RKO (cell line): Measurements from ENCODE around the gene BABAM2.

Experiments
- DNase-seq: peaks from one replicate; pipeline ENCODE4 v3.0.0-alpha.2; 2016; ENCODE audit warnings: low spot score

BABAM2 gene

DNA sequence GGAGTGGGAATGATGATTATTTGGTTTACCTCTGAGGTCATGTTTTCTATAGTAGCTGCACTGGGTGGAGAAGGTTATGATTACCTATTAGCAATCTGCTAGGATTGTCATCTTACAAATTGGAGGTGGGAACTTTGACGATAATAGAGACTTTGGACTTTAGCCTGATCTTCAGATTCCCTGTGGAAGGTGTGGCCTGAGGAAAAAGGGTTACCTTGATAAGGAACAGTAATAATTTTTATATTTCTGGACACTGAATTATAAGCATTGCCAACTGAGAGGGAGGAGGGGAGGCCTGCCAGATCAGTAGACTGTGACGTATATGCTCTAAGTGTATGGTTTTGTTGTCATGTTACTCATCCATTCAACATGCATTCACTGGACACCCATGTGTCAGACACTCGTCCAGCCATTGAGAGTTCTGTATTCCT lies 318.7 kb downstream of the BABAM2 start:
- no peak for DNase-seq

DNA sequence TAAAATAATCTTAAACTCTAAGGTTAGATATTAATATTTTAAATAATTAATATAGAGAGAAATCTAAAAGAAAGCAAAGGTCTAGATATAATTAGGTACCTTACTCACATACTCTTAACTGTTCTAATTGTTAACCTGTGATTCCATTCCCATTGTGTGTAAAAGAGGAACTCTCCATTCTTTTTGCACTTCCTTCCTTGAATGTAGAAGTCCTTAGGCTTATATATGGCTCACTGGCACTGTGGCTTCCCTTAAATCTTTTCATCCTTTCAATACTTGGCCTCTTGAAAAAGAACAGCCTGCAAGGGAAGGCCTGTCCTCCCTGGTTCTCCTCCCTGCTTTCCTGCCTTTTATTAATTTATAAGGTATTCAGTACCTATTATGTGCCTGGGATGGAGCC lies 319.3 kb downstream of the BABAM2 start:
- no peak for DNase-seq

DNA sequence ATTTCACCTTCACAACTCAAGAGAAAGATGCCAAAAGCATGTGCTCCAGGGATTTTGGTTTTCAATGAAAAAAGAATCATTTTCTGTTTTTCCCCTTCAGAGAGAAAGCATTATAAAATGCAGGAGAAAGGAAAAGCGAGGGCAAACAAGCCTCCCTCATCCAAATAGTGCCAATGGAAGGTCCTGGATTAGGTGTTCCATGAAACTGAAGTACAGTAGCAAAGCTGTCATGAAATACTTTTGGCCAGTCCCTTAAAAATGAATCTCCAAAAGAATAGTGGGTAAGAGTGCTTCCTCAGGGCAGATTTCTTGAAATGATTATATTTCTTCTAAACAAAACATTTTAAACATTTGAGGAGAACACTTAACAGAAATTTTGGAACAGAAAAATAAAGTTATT lies 320.0 kb downstream of the BABAM2 start:
- DNase-seq = no peak

DNA sequence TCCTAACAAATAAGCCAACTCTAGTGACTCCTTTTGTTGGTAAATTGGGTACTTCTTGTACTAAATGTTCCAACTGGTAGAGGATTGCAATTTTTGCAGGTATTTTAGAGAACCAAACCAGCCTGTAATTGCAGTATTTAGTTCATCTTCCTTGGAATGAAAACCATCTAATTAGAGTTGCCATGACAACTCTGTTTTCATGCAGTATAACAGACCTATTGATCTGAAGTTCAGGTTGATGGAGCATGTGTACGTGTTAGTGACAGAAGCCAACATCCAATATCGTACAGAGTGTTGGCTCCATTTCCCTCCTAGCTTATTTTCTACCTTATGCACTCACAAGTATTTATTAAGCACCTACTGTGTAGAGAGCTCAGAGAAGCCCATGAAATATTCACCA lies 325.8 kb downstream of the BABAM2 start:
- no peak for DNase-seq

DNA sequence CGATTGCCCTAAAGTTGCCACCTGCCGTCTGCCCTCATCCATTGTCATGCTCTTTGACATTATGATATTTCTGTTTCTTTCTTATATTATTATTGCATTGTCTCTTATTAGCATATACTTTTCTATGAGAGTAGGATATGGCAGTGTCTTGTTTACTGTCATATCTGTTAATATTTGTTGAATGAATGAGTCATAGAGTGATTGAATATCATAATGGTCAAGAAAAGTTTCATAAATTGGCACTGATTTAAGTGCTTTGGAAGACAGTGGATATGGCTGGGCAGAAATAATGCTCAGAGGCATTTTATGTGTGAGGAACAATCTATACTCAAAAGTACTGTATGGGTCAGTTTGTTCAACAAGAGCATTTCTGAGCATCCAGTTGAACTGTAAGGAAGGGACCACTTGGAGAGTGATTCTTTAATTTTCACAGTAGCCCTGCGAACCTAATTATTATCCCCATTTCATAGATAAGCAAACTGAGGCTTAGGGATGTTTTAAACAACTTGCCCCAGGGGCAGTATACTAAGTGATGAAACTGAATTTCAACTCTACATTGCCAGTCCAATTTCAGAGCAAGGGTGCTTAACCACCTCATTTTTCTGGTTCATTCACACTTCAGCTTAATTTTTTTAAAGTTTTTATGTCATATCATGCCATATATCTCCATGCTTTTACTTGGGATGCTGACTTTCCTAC lies 326.7 kb downstream of the BABAM2 start:
- no peak for DNase-seq

DNA sequence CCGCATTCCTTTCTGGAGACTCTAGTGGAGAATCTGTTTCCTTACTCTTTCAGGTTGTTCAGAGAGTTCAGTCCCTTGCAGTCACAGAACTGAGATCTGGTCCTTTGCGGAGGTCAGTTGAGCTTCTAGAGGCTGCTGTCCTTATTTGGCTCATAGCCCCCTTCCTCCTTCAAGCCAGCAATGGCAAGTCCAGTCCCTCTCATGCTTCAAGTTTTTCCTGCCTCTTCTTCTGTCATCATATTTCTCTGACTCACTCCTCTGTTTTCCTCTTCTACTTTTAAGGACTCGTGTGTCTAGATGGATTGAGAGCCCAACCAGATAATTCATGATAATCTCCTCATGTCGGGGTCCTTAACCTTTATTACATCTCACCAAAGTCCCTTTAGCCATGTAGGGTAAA lies 328.6 kb downstream of the BABAM2 start:
- DNase-seq = no peak

DNA sequence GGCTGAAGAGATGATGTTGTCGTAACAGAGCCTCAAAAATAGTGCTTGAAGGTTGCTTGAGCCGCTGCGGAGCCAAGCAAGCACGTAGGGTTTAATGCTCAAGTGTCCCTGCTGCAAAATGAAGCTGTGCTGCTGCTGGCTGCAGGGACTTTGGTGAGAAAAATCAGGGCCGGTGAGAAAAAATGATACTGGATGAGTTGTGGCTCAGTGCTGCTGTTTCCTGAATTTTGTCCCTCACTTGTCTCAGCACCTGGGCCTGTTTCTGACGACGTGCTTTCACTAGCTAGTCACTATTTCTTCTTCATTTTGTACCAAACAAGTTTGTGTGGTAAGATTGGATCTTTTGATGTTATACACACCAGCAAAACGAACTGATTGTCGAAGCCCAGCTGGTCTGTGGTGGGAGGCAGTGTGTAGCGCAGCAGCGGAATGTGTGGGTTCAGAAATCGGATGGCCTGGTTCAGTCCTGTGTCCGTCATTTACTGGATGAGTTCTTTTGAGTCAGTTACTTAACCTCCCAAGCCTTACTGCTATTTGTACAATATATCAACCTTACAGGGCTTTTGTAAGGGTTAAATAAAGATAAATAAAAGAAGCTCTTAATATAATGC lies 329.3 kb downstream of the BABAM2 start:
- no peak for DNase-seq

DNA sequence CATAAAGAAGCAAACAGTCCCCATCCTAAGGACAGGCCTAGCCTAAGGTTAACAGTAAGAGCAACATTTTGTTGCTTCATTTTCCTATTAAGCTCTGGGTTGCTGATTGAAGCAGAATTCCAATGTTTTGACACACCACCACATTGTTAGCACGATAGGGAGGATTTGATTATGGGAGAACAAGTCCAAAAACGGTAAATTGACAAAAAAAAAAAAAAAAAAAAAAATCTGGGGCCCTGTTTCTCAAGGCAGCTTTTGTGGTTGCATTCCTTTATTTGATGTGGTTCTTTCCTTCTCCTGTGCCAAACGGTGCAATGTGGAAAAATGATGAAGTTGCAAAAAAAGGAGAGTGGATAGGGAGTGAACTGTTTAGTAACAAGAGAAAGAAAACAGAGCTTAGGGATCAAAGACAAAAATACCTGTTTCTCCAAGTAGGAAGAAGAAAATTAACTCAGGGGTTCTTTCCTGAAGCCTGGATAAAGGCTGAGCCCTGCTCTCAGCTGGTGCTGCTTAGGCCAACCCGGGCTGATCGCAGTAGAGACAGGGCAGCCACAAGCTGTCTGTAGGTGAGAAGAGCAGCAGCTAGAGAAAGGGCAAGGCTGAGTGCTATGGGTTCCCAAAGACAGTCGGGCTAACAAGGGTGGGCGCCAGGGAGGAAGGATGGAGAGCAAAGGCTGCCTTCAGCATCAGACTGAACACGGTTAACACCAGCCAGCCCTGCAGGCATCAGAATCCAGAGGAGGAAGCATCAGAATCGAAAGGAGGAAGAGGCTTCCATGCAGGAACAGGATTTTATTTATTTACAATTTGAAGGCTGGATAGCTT lies 334.3 kb downstream of the BABAM2 start:
- DNase-seq = no peak

DNA sequence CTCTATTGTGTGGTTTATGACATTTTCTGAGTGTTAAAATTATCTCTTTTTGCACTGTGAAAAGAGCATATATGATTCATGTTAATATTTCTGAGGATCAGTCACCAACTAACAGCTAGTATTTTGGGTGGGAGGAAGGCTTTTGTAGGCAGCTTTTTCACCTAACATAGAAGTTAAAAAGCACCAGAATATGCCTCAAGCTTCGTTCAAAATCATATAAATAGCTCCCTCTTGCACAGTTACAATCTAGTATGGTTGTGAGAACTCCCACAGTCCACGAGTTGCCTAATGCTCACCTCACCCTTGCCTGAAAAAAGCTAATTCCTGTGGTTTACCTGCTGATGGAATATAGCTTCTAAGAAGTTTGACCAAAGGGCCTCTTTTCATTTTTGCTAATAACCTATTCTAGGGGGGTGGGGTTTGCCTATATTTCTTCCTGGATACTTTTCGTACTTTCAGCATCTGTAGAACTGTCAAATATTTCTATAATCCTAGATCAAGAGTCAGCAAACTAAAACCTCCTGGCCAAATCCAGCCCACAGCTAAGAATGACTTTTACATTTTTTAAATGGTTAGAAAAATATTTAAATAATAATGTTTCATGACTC lies 335.0 kb downstream of the BABAM2 start:
- DNase-seq = no peak

DNA sequence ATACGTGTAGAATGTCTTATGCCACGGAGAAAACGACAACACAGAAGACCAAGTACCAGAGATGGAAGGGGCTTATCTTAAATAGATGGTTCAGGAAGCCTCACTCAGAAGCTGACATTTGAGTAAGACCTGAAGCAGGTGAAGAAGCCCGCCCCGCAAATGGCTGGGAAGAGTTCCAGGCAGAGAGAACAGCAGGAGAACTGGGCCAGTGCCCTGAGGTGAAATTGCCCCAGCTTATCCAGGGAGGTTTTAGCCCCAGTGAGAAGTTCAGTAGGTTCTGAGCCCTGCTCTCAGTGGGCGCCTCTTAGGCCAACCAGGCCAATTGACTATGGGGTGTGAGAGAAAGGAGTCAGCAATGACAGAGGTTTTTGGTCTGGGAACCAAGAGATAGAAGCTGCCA lies 336.0 kb downstream of the BABAM2 start:
- DNase-seq = no peak

DNA sequence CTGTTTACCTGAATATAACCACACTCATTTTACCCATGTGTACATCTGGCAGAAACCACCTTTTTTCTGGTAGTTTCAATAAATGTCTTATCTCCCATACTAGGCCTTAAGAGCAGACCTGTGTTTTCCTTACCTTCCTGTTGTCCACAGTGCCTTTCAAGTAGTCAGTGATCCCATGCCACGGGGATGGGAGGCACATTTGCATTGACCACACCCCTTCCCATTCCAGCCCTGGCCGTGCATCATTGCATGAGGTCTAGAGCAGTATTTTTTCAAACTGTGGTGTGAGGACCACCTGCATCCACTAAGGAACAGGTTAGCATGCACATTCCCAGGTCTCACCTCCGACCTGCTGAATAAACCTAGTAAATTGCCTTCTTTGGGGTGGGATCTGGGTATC lies 337.0 kb downstream of the BABAM2 start:
- no peak for DNase-seq

DNA sequence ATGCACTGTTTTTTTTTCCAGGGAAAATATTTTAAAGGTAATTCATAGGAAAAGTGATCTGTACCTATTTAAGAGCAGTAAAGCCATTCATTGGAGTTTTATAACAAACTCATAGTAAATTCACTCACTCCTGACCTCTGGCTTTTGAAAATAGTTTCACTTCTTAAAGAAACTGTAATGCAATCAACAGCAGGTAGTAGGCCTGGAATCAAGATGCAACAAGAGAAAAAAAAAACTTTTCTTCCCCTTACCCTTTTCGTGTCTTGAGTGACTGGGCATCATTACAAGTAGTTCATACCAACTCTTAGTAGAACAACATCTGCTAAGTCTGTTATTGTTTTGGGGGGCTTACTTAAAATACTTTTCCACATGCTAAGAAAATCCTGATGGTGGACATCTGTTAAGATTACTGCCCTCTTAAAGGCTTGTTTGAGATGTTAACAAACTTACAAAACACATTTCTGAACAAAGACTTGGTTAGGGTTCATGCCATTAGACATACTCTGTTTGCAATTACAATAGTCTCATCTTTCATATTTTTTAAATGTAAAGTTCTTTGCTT lies 338.0 kb downstream of the BABAM2 start:
- no peak for DNase-seq

DNA sequence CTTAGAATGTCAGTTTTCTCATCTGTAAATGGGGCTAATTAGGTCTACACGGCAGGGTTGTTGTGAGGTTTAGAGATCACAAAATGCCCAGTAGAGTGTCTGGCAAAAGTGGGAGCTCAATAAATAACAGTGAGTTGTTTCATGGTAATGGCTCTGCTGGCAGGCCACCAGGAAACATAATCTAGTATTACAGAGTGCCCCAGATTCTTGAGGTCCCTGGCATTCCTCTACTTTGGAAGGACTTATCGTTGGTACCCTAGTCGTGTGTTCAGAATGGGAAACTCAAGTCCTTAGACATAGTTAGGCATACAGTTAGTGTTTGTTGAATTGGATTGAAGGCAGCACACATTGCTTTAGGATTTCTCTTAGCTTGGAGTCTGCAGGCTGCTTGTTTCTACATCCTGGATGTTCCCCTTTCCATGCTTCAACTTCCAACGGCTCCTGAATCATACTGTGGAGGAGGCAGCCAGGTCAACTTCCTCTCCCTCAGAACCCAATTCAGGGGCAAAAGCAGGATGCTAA lies 340.6 kb downstream of the BABAM2 start:
- no peak for DNase-seq

DNA sequence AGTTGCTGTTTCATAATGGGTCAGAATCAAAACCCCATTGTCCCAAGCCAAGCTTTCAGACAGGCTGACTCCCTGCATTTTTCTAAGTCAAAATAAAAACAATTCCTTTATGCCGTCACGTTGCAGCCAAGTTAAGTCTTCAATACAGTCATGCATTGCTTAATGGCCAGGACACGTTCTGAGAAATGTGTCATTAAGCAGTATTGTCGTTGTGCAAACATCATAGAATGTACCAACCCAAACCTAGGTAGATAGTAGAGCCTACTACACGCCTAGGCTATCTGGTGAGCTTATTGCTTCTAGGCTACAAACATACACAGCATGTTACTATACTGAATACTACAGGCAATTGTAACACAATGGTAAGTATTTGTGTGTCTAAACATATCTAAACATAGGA lies 341.8 kb downstream of the BABAM2 start:
- DNase-seq = no peak

DNA sequence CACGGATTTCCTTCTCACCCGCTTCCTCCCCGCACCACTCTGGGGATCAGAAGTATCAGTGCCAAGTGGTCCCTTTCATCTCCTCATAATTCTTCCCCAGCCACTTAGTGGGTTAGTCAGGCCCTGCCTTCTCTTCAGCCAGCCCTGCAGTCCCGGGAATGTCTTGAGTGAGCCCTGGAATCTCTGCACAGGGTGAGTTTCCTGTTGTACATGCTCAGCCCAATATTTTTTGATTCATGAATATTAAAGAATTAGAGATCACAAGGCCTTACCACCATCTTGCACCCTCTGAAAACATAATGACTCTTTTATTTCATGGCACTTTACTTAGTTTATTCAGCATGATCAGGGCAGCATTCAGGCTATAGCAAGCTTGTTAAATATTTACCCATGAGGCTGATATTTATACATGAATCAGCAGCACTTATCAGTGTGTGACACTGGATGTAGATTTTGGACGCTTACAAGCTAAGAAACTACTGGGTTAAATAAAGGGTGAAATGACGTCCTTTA lies 342.7 kb downstream of the BABAM2 start:
- no peak for DNase-seq

DNA sequence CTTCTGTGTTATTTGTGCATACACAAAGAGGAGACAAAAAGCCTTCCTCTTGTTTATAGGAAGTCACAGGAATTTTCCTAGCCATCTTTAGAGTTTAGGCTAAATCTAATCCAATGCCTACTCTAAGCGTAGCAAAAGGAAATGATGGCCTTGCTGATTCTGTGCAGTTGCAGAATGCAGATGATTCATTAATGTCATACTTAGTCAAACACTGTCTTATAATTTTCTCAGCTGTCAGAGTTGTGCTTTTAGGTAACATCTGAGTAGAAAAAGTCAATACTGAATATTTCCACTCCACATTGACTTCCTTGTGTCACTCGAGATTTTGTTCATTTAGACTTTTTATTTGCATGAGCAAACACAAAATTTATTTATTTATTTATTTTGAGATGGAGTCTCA lies 344.3 kb downstream of the BABAM2 start:
- DNase-seq = no peak

DNA sequence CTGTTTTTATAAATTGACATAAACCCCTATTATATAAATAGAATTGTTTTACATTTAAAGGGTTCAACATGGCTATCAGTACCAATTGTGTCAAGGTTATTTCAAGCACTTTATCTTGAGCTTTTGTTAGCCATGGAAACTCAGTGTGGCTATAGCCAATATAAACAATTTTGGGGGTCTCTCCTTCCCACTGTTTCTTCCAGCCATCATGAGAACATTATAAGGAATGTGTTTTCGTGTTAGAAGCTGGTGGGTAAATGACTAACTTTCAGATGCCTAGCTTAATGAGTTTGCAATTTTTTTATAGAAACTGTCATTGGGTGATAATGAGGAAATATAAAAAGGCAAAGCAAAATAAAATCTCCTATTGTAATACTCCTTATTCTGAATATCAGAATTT lies 348.7 kb downstream of the BABAM2 start:
- DNase-seq = no peak

DNA sequence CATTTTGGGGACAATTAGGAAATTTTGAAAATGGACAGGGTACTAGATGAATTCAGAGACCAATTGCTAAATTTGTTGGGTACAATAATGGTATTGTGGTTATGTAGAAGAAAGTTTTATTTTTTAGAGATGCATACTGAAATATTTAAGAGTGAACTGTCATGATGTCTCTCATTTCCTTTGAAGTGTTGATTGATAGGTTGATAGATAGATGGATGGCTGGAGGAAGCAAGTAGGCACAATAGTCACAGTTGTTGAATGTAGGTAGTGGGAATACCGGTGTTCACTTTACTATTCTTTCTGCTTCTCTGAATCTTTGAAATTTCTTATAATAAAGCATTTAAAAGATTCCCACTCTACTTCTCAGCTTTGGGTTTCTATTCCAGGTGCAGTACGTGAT lies 350.4 kb downstream of the BABAM2 start:
- no peak for DNase-seq

DNA sequence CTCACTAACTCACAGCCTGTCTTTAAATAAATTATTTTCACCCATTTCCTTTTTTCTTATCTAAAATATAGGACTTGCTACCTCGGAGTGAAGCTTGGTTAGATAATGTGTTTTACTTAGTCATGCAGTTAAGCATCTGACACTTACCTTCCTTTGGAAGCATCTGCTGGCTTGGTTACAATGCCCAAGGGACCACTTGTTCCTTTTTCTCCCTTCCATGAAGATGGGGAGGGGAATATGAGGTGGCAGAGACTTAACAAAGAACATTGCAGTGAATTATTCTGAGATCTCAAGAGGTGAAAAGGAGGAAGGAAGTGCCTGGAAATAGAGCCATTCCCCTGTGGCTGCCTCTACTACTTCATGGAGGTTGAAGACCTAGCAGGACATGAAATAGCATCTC lies 356.8 kb downstream of the BABAM2 start:
- no peak for DNase-seq

DNA sequence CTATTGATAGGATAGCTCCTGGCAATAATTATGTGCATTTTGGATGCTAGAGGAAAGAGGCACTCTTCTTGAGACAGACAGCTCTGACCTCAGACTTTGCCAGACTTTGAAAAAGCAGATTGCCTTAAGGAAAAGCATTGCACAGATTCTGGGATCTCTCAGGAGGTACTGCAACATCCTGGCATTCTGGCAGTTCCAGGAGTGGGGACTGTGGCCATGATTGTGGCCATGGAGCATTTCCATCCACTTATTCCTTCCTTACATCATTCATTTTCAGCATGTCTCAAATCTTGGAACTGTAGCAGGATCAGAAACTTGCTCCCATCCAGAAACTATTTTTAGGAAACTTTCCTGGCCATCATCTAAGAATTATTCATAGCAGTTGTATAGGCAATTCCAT lies 357.2 kb downstream of the BABAM2 start:
- DNase-seq = no peak

DNA sequence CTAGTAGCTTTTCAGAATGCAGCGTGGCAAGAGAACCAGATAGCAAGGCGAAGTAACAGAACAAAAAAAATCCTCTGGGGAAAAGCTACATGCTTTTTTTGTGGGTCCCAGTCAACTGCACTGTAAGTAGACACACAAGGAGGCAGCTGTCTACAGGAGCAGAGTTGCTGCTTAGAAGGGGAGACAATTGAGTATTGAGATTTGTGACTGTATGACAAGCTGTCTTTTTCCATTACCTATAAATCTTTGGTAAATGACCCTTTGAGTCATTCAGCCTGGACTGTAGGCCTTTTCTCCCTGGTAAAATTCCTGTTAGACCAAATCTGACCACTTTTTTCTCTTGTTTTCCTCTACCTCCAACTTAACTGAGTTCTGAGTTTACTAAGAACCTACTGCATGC lies 358.0 kb downstream of the BABAM2 start:
- no peak for DNase-seq

DNA sequence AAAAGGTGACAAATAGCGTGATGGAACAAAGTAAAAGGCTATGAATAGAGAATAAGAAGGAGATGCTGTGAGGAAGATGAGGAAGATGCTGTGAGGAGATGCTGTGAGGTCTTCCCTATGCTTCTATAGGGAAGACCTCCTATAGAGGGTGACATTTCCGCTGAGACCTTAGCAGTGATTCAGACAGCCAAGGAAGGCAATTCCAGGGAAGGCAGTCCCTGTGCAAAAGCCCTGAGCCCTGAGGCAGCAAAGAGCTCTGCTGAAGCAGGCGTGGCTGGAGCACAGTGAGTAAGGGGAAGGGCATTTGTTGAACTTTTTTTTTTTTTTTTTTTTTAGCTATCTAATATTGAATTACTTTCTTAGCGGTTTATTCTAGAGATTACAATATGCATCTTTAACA lies 359.5 kb downstream of the BABAM2 start:
- DNase-seq = peak; percentile 9
